ENCODE measurements around the gene TESPA1.

The TESPA1 gene

DNA sequence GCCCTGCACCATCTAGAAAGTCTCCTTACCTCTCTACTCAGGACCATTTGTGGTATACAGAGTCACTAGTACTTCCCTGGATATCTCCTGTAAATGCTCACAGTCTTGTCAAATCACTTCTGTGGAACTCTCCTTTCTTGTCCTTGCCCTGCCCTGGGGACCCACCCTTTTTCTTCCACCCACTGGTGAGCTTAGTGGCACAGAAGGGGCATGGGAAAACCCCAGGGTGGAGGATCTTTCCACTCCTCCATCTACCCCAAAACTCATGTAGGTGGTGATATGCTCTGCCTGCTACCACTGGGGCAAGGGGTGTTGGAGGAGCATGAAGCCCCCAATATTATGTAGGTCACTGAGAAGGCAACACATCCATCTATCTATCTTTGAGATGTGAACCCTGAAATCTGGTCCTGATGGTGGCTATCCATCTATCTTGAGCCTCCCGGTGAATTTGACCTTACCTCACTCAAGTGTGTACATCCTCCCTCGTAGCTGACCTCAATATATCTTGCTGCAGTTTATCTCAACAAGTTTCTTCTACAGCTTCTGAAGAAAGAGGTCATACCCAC, 943 bp downstream of the TESPA1 start:
- H3K27ac ChIP-seq, result no peak overlapping the region
- peak overlapping the region; percentile 10 for H3K4me3 ChIP-seq
- TF ChIP-seq, protein P1, sequence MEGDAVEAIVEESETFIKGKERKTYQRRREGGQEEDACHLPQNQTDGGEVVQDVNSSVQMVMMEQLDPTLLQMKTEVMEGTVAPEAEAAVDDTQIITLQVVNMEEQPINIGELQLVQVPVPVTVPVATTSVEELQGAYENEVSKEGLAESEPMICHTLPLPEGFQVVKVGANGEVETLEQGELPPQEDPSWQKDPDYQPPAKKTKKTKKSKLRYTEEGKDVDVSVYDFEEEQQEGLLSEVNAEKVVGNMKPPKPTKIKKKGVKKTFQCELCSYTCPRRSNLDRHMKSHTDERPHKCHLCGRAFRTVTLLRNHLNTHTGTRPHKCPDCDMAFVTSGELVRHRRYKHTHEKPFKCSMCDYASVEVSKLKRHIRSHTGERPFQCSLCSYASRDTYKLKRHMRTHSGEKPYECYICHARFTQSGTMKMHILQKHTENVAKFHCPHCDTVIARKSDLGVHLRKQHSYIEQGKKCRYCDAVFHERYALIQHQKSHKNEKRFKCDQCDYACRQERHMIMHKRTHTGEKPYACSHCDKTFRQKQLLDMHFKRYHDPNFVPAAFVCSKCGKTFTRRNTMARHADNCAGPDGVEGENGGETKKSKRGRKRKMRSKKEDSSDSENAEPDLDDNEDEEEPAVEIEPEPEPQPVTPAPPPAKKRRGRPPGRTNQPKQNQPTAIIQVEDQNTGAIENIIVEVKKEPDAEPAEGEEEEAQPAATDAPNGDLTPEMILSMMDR (IDR thresholded peaks at IDR 0.05), result no peak
- DNase-seq (ENCODE audit: low spot score), result no peak

DNA sequence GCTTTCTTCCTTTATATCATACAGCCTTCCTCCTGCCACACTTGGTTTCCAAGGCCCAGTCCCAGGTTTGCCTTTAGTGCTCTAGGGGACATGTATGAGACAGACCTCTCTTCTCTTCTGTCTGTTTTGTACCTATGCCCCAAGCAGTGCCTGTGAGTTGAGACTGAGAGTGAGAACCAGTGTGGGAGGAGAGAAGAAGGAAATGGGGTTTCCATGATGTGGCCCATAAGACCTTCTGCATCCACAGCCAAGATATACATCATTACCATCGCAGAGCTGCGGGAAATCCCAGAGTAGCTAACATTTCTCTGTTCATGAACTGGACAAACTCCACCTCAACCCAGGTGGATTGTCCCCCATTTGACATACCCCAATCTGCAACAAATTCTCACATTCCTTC, 2.8 kb downstream of the TESPA1 start:
- Histone ChIP-seq H3K27ac (no peak overlapping the region), H3K4me3 (no peak overlapping the region)
- TF ChIP-seq, protein P1 (IDR thresholded peaks at IDR 0.05), result no peak
- DNase-seq (ENCODE audit: low spot score), result no peak

DNA sequence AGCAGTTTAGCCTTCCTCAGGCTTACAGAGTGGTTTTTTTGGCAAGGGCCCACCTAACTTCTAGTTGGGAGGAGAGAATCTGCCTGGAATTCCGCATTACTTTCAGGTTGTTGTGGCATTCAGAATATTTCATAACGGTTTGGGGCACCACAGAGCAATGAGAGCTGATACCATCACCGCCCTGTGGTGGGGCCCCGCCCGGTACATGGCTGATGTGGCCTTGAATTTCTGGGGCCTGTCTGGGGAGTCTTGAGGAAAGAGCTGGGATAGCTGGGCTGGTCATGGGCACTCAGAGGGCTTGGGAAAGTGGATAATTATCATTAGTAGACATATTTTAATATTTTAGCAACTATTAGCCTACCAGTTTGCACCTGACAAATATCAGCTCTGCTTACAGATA, 4.2 kb downstream of the TESPA1 start:
- TF ChIP-seq, protein P1 (IDR thresholded peaks at IDR 0.05), result no peak
- Histone ChIP-seq H3K4me3 (no peak overlapping the region), H3K27ac (no peak overlapping the region)
- DNase-seq (ENCODE audit: low spot score), result no peak

DNA sequence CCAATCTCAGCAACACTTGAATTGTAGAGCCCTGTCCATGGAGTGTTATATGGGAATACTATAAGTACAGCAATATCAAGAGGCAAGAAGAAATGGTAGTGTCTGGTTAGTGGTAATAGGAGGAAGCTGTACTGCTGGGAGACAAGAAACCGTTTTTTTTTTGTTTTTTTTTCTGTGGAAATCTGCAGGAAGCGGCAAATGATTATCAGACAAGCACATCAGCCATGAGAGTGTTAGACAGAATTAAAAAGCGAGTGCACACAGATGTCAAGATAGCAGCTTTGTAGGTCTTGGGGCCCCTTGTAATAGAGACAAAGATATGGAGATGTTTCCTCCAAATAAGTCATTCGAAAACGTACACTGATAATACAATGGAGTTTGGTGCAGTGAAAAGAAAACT, 6.7 kb downstream of the TESPA1 start:
- no peak for DNase-seq (ENCODE audit: low spot score)
- TF ChIP-seq, protein P1 (IDR thresholded peaks at IDR 0.05), result no peak
- no peak overlapping the region for H3K27ac ChIP-seq
- H3K4me3 ChIP-seq, result no peak overlapping the region

DNA sequence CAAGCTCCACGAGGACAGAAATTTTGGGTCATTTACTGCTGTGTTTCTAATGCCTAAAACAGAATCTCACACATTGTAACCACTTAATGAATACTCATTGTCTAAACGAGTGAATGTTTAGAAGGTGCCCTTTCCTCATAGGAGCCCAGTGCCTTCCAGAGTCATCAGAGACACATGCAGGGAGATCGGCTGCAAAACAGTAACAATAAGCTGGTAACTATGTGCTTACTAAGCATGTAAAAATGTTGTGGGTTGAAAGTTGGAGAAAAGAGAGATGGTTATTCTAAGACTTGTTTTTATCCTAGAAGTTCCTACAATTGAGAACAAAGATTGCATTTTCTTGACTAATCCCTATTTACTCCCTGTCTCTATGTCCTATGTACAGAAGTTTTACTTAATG, 7.4 kb downstream of the TESPA1 start:
- no peak for DNase-seq (ENCODE audit: low spot score)
- TF ChIP-seq, protein P1 (IDR thresholded peaks at IDR 0.05), result no peak
- H3K4me3 ChIP-seq, result no peak overlapping the region
- H3K27ac ChIP-seq, result no peak overlapping the region

DNA sequence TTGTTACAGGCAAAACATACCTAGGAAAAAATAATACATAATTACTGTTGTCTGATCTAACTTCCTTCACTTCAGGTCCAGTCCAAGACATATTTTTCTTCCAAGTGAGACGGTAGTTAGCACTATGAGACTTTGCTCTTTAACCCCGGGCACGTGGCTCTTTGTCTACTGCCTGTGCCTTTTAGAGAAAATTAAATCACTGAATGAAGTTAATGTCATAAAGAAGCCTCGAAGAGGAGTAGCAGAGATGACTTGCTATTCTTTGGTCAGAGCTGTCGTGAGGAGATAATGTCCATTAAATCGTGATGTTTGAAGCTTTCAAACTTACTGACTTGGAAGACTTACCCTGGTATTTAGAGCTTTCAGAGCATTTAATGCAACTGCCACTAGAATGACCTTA, 8.7 kb downstream of the TESPA1 start:
- Histone ChIP-seq H3K27ac (no peak overlapping the region), H3K4me3 (no peak overlapping the region)
- TF ChIP-seq, protein P1 (IDR thresholded peaks at IDR 0.05), result no peak
- no peak for DNase-seq (ENCODE audit: low spot score)

DNA sequence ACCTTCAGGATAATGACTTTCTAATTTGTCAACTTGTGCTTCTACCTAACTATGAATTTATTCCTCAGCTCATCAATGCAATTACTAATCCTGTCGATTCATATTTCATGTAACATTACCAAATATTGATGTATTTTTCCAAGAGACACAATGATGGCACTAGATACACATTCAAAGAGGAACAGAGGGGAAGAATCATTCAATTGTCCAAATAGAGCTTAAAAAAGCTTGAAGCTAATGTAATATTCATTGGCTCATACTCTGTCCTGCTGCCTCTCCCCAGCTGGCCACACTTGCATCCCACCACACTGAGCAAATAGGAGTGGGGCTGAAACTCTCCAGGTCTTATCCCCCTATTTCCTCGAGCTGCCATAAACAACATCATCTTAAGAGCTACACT, 9.3 kb downstream of the TESPA1 start:
- no peak overlapping the region for H3K27ac ChIP-seq
- TF ChIP-seq, protein P1 (IDR thresholded peaks at IDR 0.05), result no peak
- H3K4me3 ChIP-seq, result no peak overlapping the region
- no peak for DNase-seq (ENCODE audit: low spot score)
